Tibial nerve (tissue), 4 donors: ENCODE results near the gene BCAS3.

Source experiments
- EP300 ChIP-seq, 2 donors: sonication (generic); formaldehyde crosslinking; IDR thresholded peaks; one replicate each; pipeline ENCODE4 v1.6.1; 2017; ENCODE audit warnings: antibody characterized with exemption in 2 of 2, mild to moderate bottlenecking in 1 of 2
- POLR2A ChIP-seq, 2 donors: fragments of 450-650 bp; IDR thresholded peaks; one replicate each; pipeline ENCODE4 v1.6.1; 2017; ENCODE audit warnings: antibody characterized with exemption in 2 of 2, mild to moderate bottlenecking in 2 of 2, moderate library complexity in 2 of 2
- TF ChIP-seq, protein P1 (sequence below), 5 experiments: fragments of 200-600 bp in 3 of 5; fragments of 450-650 bp in 2 of 5; sonication (generic) in 3 of 5; IDR thresholded peaks; one replicate each; pipeline ENCODE4 v1.5.1; 2016 to 2019; ENCODE audit warnings: antibody characterized with exemption in 5 of 5, mild to moderate bottlenecking in 3 of 5, moderate library complexity in 2 of 5

DNA sequence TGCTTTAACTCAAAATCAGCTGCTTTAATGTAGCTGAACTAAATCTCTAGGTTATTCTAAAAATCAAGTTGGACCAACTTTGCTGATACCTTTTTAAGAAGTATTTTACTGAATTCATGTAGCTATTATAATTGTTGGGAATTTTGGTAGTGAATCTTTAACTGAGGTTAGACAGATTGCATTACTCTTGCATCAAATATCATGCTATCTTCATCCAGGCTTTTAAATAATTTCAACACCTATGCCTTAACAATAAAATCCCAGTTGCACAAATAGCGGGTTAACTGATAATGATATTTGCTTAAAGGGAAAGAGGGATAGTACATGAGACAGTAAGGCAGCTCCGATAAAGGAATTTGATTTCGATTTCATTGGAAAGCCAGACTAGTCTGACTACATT, 480.7 kb downstream of the BCAS3 start:
- TF ChIP-seq, protein P1, sequence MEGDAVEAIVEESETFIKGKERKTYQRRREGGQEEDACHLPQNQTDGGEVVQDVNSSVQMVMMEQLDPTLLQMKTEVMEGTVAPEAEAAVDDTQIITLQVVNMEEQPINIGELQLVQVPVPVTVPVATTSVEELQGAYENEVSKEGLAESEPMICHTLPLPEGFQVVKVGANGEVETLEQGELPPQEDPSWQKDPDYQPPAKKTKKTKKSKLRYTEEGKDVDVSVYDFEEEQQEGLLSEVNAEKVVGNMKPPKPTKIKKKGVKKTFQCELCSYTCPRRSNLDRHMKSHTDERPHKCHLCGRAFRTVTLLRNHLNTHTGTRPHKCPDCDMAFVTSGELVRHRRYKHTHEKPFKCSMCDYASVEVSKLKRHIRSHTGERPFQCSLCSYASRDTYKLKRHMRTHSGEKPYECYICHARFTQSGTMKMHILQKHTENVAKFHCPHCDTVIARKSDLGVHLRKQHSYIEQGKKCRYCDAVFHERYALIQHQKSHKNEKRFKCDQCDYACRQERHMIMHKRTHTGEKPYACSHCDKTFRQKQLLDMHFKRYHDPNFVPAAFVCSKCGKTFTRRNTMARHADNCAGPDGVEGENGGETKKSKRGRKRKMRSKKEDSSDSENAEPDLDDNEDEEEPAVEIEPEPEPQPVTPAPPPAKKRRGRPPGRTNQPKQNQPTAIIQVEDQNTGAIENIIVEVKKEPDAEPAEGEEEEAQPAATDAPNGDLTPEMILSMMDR (IDR thresholded peaks at IDR 0.05): no peak
- TF ChIP-seq POLR2A (IDR thresholded peaks at IDR 0.05) (no peak), EP300 (IDR thresholded peaks at IDR 0.05) (no peak)
